Prostate gland (tissue), 2 donors: Measurements from ENCODE around the gene ERC2. TPM values are rescaled to one million over a fixed set of nuclear protein-coding genes. Genes with fewer than 3 reads are reported as not detected.

Source experiments
- DNase-seq: peaks from one replicate; pipeline ENCODE4 v3.0.0-alpha.2; 2019; ENCODE audit warnings: low spot score
- H3K27ac ChIP-seq, 2 donors: fragments of 200-600 bp; sonication (generic); 2 replicates each; pipeline ENCODE4 v1.5.1; 2017 to 2019
- H3K27me3 ChIP-seq: fragments of 200-600 bp; sonication (generic); replicated peaks from 2 replicates; pipeline ENCODE4 v1.5.1; 2019; ENCODE audit not compliant: insufficient read depth
- H3K36me3 ChIP-seq, 2 donors: fragments of 200-600 bp; sonication (generic); 1 replicate in 1 of 2; 2 replicates in 1 of 2; pipeline versions ENCODE4 v1.5.1 to v1.8.1; 2017 to 2019
- H3K4me1 ChIP-seq: fragments of 200-600 bp; sonication (generic); replicated peaks from 2 replicates; pipeline ENCODE4 v1.5.1; 2019
- H3K4me3 ChIP-seq, 2 donors: fragments of 200-600 bp; sonication (generic); 2 replicates each; pipeline ENCODE4 v1.5.1; 2017 to 2019
- H3K9me3 ChIP-seq: fragments of 200-600 bp; sonication (generic); 2 replicates; pipeline ENCODE4 v1.5.1; 2017
- POLR2A ChIP-seq: fragments of 450-650 bp; IDR thresholded peaks from one replicate; pipeline ENCODE4 v1.6.1; 2016; ENCODE audit warnings: antibody characterized with exemption, mild to moderate bottlenecking
- POLR2AphosphoS5 ChIP-seq: sonication (generic); formaldehyde crosslinking; IDR thresholded peaks from one replicate; pipeline ENCODE4 v1.6.1; 2017; ENCODE audit warnings: antibody characterized with exemption
- WGBS: methylation state at CpG from one replicate; pipeline ENCODE4 v1.1.5; 2018; 5-methylcytosine and 5-hydroxymethylcytosine counted together
- intact Hi-C: fragments of 100-400 bp; cut with DNase I; formaldehyde crosslinking; loops from one replicate; pipeline ENCODE4 v1.14.2; 2022
- total RNA-seq, 2 donors: library from RNA; depleted of rRNA; stranded (reverse); fragments of >200 nt; gene quantifications; one replicate each; pipeline ENCODE4 v1.1.0, GENCODE V29; 2016
- TF ChIP-seq, protein P1 (sequence below), 4 experiments: fragments of 200-600 bp in 2 of 4; fragments of 450-650 bp in 2 of 4; sonication (generic) in 2 of 4; IDR thresholded peaks; 1 replicate in 3 of 4; 2 replicates in 1 of 4; pipeline ENCODE4 v1.5.1; 2016 to 2019; ENCODE audit warnings: antibody characterized with exemption in 4 of 4, mild to moderate bottlenecking in 2 of 4, moderate library complexity in 2 of 4

Gene ERC2
- total RNA-seq, 2 donors from 2014 or later: 1.0 to 2.7 TPM

- Histone ChIP-seq H3K4me3 (no peak overlapping the region), H3K27me3 (no peaks in the 10 kb centered on the region), H3K4me1 (no peaks in the 10 kb centered on the region), H3K27ac (no peak overlapping the region), H3K36me3 (no peaks in the 10 kb centered on the region), H3K9me3 (no peaks in the 10 kb centered on the region)
- 71% methylated on average over 8 of the region's 8 CpGs for WGBS
- TF ChIP-seq, protein P1, sequence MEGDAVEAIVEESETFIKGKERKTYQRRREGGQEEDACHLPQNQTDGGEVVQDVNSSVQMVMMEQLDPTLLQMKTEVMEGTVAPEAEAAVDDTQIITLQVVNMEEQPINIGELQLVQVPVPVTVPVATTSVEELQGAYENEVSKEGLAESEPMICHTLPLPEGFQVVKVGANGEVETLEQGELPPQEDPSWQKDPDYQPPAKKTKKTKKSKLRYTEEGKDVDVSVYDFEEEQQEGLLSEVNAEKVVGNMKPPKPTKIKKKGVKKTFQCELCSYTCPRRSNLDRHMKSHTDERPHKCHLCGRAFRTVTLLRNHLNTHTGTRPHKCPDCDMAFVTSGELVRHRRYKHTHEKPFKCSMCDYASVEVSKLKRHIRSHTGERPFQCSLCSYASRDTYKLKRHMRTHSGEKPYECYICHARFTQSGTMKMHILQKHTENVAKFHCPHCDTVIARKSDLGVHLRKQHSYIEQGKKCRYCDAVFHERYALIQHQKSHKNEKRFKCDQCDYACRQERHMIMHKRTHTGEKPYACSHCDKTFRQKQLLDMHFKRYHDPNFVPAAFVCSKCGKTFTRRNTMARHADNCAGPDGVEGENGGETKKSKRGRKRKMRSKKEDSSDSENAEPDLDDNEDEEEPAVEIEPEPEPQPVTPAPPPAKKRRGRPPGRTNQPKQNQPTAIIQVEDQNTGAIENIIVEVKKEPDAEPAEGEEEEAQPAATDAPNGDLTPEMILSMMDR (IDR thresholded peaks at IDR 0.05): no peak
- no peak for TF ChIP-seq POLR2AphosphoS5
- no peak for TF ChIP-seq POLR2A
- intact Hi-C loops: no loop called here
- no peak for DNase-seq
These were observed 20.7 kb upstream of the ERC2 start for GRCh38 chr3:56488812-56489600.

- no peak overlapping the region for H3K4me3 ChIP-seq
- H3K27ac ChIP-seq: no peak overlapping the region
- H3K27me3 ChIP-seq: no peaks in the 10 kb centered on the region
- H3K4me1 ChIP-seq: no peaks in the 10 kb centered on the region
- H3K9me3 ChIP-seq: no peaks in the 10 kb centered on the region
- H3K36me3 ChIP-seq: no peaks in the 10 kb centered on the region
- no peak for DNase-seq
- intact Hi-C loops: no loop called here
- 10% methylated on average over 2 of the region's 2 CpGs for WGBS
- TF ChIP-seq, protein P1 (IDR thresholded peaks at IDR 0.05): no peak
- TF ChIP-seq POLR2A (no peak), POLR2AphosphoS5 (no peak)
These were observed 16.3 kb upstream of the ERC2 start for GRCh38 chr3:56484525-56485032.

GRCh38 chr3:56484122-56484521 lies 15.9 kb upstream of the ERC2 start:
- no peaks in the 10 kb centered on the region for H3K9me3 ChIP-seq
- TF ChIP-seq, protein P1 (IDR thresholded peaks at IDR 0.05): no peak
- no peak for TF ChIP-seq POLR2AphosphoS5
- TF ChIP-seq POLR2A: no peak
- 44% methylated on average over 4 of the region's 4 CpGs for WGBS
- H3K4me1 ChIP-seq: no peaks in the 10 kb centered on the region
- intact Hi-C loops: no loop called here
- H3K27me3 ChIP-seq: no peaks in the 10 kb centered on the region
- no peak overlapping the region for H3K4me3 ChIP-seq
- DNase-seq: no peak
- no peaks in the 10 kb centered on the region for H3K36me3 ChIP-seq
- no peak overlapping the region for H3K27ac ChIP-seq

DNA sequence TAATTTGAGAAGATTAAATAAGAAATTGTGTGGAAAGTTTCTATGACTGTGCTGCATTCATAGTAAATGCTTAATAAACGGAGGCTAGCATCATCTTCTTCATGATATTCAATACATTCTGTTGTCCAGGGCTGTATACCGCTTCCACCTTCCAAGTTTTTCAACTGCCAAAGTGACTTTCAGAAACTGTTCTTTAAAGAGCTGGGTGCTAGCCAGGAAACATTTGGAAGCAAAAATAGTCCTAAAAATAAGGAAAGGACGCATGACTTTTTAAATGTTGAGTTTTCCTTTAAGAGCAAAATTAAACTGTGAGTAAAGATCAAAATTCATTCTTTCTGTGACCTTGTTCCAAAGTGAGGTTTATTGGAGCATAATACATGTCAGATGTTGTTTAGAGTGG lies 9.4 kb upstream of the ERC2 start:
- WGBS: 44% methylated on average over 3 of the region's 3 CpGs
- H3K27ac ChIP-seq: no peak overlapping the region
- H3K27me3 ChIP-seq: no peaks in the 10 kb centered on the region
- DNase-seq: no peak
- no peaks in the 10 kb centered on the region for H3K9me3 ChIP-seq
- H3K4me1 ChIP-seq: no peaks in the 10 kb centered on the region
- intact Hi-C loops: no loop called here
- no peaks in the 10 kb centered on the region for H3K36me3 ChIP-seq
- TF ChIP-seq POLR2A: no peak
- TF ChIP-seq POLR2AphosphoS5: no peak
- TF ChIP-seq, protein P1 (IDR thresholded peaks at IDR 0.05): no peak
- H3K4me3 ChIP-seq: no peak overlapping the region

DNA sequence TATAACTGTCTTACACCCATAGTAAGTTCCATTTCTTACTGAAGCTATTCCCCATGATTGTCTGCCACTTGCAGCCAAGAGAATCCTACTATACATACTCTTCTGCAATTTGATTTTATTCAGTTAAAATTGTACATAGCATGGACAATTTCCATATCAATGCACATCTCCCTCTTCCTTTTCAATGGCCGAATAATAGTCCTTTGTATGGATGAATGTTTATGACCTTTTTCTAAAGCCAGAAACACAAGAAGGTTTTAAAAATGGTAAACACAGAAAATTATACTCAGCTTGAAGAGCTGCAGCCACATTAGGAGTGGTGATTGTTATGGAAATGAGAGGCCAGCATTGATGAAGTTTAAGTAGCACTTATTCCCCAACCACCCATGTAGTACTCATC lies 8.5 kb upstream of the ERC2 start:
- Histone ChIP-seq H3K4me1 (no peaks in the 10 kb centered on the region), H3K36me3 (no peaks in the 10 kb centered on the region), H3K27me3 (no peaks in the 10 kb centered on the region), H3K9me3 (no peaks in the 10 kb centered on the region), H3K4me3 (no peak overlapping the region), H3K27ac (no peak overlapping the region)
- 88% methylated on average over 1 of the region's 1 CpG for WGBS
- no peak for TF ChIP-seq POLR2A
- DNase-seq: no peak
- intact Hi-C loops: no loop called here
